SU-DHL-6 (cell line): Measurements from ENCODE around the gene NFE2.

Source experiments
- H2AFZ ChIP-seq: fragments of 200-600 bp; sonication (generic); 2 replicates; pipeline ENCODE4 v1.6.1; 2014; ENCODE audit warnings: low read depth, mild to moderate bottlenecking, moderate library complexity, mixed read lengths, antibody characterized with exemption, low read length; ENCODE audit not compliant: severe bottlenecking
- H3F3A ChIP-seq: fragments of 200-600 bp; shearing (Covaris generic); 2 replicates; pipeline ENCODE4 v1.6.0; 2016; ENCODE audit warnings: antibody characterized with exemption, mild to moderate bottlenecking; ENCODE audit not compliant: insufficient read depth
- H3K27ac ChIP-seq: fragments of 200-600 bp; sonication (generic); 2 replicates; pipeline ENCODE4 v1.5.1; 2016; ENCODE audit warnings: low read depth, mild to moderate bottlenecking, low read length, moderate library complexity, mixed read lengths
- H3K27me3 ChIP-seq: fragments of 200-600 bp; sonication (generic), shearing (Covaris generic); 2 replicates; pipeline ENCODE4 v1.6.0; 2014; ENCODE audit warnings: mild to moderate bottlenecking, low read length
- H3K36me3 ChIP-seq: fragments of 200-600 bp; sonication (generic); 2 replicates; pipeline ENCODE4 v1.6.1; 2014; ENCODE audit warnings: mild to moderate bottlenecking, low read length, mixed read lengths
- H3K4me2 ChIP-seq: fragments of 300-600, 200-600 bp; shearing (Covaris generic), sonication (generic); 2 replicates; pipeline ENCODE4 v1.6.0; 2014; ENCODE audit warnings: low read length, low read depth, mild to moderate bottlenecking; ENCODE audit not compliant: poor library complexity, severe bottlenecking
- H3K4me3 ChIP-seq: fragments of 200-600 bp; sonication (generic); 2 replicates; pipeline ENCODE4 v1.5.1; 2014; ENCODE audit warnings: antibody characterized with exemption, low read length, mild to moderate bottlenecking, mixed read lengths; ENCODE audit not compliant: insufficient read depth, poor library complexity, severe bottlenecking
- H3K79me2 ChIP-seq: fragments of 200-600 bp; sonication (generic); 2 replicates; pipeline ENCODE4 v1.6.1; 2014; ENCODE audit warnings: mild to moderate bottlenecking, low read length, moderate library complexity; ENCODE audit not compliant: insufficient read depth
- H3K9ac ChIP-seq: fragments of 200-600 bp; sonication (generic); 2 replicates; pipeline ENCODE4 v1.7.0; 2014; ENCODE audit warnings: mild to moderate bottlenecking, low read length
- H3K9me2 ChIP-seq: fragments of 200-600 bp; sonication (generic); replicated peaks from 2 replicates; pipeline ENCODE4 v1.6.1; 2014; ENCODE audit warnings: low read length; ENCODE audit not compliant: insufficient read depth
- H3K9me3 ChIP-seq: fragments of 200-600 bp; sonication (generic); 2 replicates; pipeline ENCODE4 v1.6.1; 2014; ENCODE audit warnings: low read length, mixed read lengths; ENCODE audit not compliant: insufficient read depth
- H4K20me1 ChIP-seq: fragments of 200-600 bp; sonication (generic); 2 replicates; pipeline ENCODE4 v1.6.1; 2014; ENCODE audit warnings: low read depth, mild to moderate bottlenecking, antibody characterized with exemption, low read length, moderate library complexity, mixed read lengths
- EZH2phosphoT487 ChIP-seq: fragments of 200-600 bp; sonication (generic), shearing (Covaris generic); conservative IDR thresholded peaks from 2 replicates; pipeline ENCODE4 v1.6.1; 2018; ENCODE audit warnings: mild to moderate bottlenecking, antibody characterized with exemption, low read length, moderate library complexity, mixed read lengths
- TF ChIP-seq, protein P1 (sequence below): fragments of 200-600 bp; sonication (generic); IDR thresholded peaks from one replicate; pipeline ENCODE4 v1.5.1; 2017; ENCODE audit warnings: antibody characterized with exemption, mild to moderate bottlenecking, low read length, moderate library complexity; ENCODE audit not compliant: insufficient read depth, poor library complexity, severe bottlenecking

NFE2 gene

DNA sequence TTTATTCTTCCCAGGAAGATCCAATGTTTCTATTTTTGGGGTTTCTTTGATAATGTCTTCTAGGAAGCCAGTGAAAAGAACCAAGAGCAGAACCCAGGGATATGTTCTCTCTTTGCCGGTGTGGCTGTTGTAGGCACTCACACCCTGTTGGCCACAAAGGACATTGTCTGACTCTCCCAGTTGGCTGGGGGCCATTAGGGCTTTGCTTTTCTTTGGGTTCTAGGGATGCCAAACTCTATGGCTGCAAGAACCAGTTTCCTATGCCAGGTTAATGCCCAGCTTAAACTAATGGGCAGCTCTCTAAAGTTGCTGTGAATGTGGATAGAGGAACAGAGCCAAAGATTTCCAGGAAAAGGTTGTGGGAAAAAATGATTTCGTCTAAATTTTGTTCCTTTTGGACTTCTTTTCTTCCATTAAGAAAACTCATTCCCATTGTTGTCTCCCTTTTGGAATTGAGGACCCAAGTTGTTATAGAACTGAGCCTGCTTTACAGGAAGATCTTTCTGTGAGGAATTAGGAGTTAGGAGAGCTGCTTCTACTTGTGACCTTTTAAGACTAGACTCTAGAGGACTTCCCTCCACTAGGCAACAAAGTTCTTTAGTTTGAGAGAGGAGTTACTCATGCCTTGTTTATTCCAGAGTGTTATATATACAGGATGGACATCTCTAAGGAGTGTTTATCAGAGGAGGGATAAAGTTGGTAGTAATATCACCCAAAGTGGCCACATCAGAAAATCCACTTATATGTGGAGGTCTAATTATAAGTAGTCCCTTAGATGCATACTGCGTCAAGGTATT lies 37.2 kb upstream of the NFE2 start:
- no peak overlapping the region for H3K9ac ChIP-seq
- no peaks in the 10 kb centered on the region for H3K79me2 ChIP-seq

DNA sequence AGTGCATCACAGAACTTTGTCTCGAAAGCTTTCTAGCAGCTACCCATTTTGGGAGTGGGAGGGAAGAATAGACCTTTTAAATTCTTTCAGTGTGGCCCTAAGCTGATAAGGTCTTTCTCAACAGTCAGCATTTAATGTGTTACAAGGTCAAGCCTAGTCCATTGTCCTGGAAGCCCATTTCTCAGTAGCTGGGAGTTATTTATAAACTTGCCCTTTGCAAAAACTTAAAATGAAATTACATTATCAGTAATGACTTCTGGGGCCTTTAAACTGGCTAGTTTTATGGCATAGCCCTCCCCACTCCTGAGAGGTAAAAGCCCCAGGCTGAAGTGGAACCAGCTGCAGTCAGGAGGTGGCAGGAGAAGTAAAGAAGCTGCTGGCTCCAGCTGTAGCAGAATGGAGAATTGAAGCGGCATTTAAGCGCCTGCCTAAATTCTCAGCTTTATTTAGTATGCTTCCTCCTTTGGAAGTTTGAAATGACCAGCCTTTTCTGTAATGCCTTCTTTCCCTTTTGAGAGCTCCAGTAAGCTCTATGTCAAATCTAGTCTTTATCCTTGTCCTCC lies 36.5 kb upstream of the NFE2 start:
- Histone ChIP-seq H3K4me2 (no peak overlapping the region), H3K27ac (no peak overlapping the region), H3F3A (no peaks in the 10 kb centered on the region), H3K9me2 (no peaks in the 10 kb centered on the region), H3K79me2 (no peaks in the 10 kb centered on the region), H3K9ac (no peak overlapping the region), H2AFZ (no peak overlapping the region), H3K9me3 (no peaks in the 10 kb centered on the region), H3K27me3 (no peaks in the 10 kb centered on the region), H4K20me1 (peaks cover 4% of the 10 kb centered on the region; the same call in 1 of the 2 replicates), H3K36me3 (no peaks in the 10 kb centered on the region), H3K4me3 (no peak overlapping the region)
- no peak for TF ChIP-seq EZH2phosphoT487
- TF ChIP-seq, protein P1, sequence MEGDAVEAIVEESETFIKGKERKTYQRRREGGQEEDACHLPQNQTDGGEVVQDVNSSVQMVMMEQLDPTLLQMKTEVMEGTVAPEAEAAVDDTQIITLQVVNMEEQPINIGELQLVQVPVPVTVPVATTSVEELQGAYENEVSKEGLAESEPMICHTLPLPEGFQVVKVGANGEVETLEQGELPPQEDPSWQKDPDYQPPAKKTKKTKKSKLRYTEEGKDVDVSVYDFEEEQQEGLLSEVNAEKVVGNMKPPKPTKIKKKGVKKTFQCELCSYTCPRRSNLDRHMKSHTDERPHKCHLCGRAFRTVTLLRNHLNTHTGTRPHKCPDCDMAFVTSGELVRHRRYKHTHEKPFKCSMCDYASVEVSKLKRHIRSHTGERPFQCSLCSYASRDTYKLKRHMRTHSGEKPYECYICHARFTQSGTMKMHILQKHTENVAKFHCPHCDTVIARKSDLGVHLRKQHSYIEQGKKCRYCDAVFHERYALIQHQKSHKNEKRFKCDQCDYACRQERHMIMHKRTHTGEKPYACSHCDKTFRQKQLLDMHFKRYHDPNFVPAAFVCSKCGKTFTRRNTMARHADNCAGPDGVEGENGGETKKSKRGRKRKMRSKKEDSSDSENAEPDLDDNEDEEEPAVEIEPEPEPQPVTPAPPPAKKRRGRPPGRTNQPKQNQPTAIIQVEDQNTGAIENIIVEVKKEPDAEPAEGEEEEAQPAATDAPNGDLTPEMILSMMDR = no peak

More for the DNA sequence above, 37.2 kb upstream of the NFE2 start:
- TF ChIP-seq, protein P1 = no peak
- no peak for TF ChIP-seq EZH2phosphoT487
- Histone ChIP-seq H4K20me1 (peaks cover 4% of the 10 kb centered on the region; the same call in 1 of the 2 replicates), H3K4me3 (no peak overlapping the region), H3K27ac (no peak overlapping the region), H3K36me3 (0 out of 2 replicates have a peak, but pooled peaks cover under 1% of the 10 kb centered on the region), H3F3A (no peaks in the 10 kb centered on the region), H3K9me3 (no peaks in the 10 kb centered on the region), H2AFZ (no peak overlapping the region), H3K27me3 (no peaks in the 10 kb centered on the region), H3K9me2 (no peaks in the 10 kb centered on the region), H3K4me2 (no peak overlapping the region)

DNA sequence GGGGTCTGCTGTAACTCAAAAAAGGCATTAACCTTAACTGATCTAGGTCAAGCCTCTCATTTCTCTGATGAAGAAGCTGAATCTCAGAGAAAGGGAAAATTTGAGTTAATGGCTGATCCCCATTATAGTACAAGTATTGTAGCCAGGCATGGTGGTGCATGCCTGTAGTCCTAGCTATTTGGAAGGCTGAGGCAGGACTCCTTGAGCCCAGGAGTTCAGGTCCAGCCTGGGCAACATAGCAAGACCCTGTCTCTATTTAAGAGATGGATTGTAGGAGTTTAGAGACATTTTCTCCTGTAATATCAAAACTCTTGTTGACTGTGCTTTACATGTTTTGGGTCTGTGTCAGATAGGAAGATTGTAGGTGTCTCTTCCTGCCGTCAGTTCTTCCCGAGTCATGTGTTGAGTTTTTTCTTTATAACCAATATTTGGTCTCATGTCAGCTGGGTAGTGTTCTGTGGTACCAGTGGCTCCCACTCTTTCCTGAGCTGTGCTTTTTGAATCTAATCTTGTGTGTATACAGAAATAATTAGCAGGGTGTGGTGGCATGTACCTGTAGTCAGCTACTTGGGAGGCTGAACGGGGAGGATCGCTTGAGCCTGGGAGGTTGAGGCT lies 32.7 kb upstream of the NFE2 start:
- no peaks in the 10 kb centered on the region for H3K36me3 ChIP-seq
- H4K20me1 ChIP-seq = peaks cover 4% of the 10 kb centered on the region; the same call in 1 of the 2 replicates
- H3K9me3 ChIP-seq = no peaks in the 10 kb centered on the region
- H2AFZ ChIP-seq = no peak overlapping the region
- H3K79me2 ChIP-seq = no peaks in the 10 kb centered on the region; the same call in 1 of the 2 replicates
- H3K27me3 ChIP-seq = no peaks in the 10 kb centered on the region
- H3K9me2 ChIP-seq = no peaks in the 10 kb centered on the region
- no peak overlapping the region for H3K9ac ChIP-seq
- H3K4me3 ChIP-seq = no peak overlapping the region
- no peak overlapping the region for H3K4me2 ChIP-seq
- no peak overlapping the region for H3K27ac ChIP-seq
- H3F3A ChIP-seq = no peaks in the 10 kb centered on the region
- TF ChIP-seq, protein P1 = no peak
- TF ChIP-seq EZH2phosphoT487 = no peak
